Pancreas (tissue), 10 donors: ENCODE results near the gene NRP1. TPM values are rescaled to one million over a fixed set of nuclear protein-coding genes. Genes with fewer than 3 reads are reported as not detected.

ENCODE experiments used
- ATAC-seq, 4 donors: fragments of 200-7000 bp; cut with Tn5 transposase; one replicate each; pipeline versions ENCODE4 v1.8.0 to v1.9.1; 2020; ENCODE audit warnings: mild to moderate bottlenecking in 4 of 4, moderate library complexity in 4 of 4
- DNase-seq, 6 donors: peaks; one replicate each; pipeline ENCODE4 v3.0.0-alpha.2; 2020
- FAIRE-seq: peaks from 2 replicates; lab custom pipeline; 2012; peaks lifted over from hg19 to GRCh38; lab: Jason Lieb, UNC
- H3K27ac ChIP-seq, 4 donors: fragments of 200-600 bp; sonication (generic); 1 replicate in 3 of 4; 2 replicates in 1 of 4; pipeline versions ENCODE4 v1.5.0 to v1.8.0; 2020
- H3K27me3 ChIP-seq, 4 donors: fragments of 200-600 bp; one replicate each; pipeline ENCODE4 v1.8.0; 2021
- H3K36me3 ChIP-seq, 3 donors: fragments of 200-600 bp; sonication (generic) in 1 of 3; one replicate each; pipeline versions ENCODE4 v1.5.0 to v1.8.0; 2020 to 2021
- H3K4me1 ChIP-seq, 3 donors: fragments of 200-600 bp; one replicate each; pipeline ENCODE4 v1.8.0; 2021
- H3K4me3 ChIP-seq, 4 donors: fragments of 200-600 bp; sonication (generic) in 2 of 4; one replicate each; pipeline versions ENCODE4 v1.5.0 to v1.8.0; 2020 to 2021
- H3K9me3 ChIP-seq, 4 donors: fragments of 200-600 bp; one replicate each; pipeline ENCODE4 v1.8.0; 2021
- WGBS, 2 donors: extraction: QIAGEN DNeasy Blood & Tissue Kit; methylation state at CpG; one replicate each; pipeline ENCODE4 v1.1.7; 2013; 5-methylcytosine and 5-hydroxymethylcytosine counted together
- intact Hi-C, 3 donors: fragments of 100-400 bp; cut with DNase I; formaldehyde crosslinking; loops; one replicate each; pipeline versions ENCODE4 v1.11.1 to v1.14.2; 2022
- polyA plus RNA-seq, 2 donors: library from polyadenylated mRNA; stranded (reverse); fragments of 200-250 nt; gene quantifications; one replicate each; pipeline ENCODE4 v1.2.3, GENCODE V29; 2013
- total RNA-seq, 6 donors: library from RNA; stranded (reverse); fragmentation: NEBNext Ultra II Directional in 4 of 6; extraction: Animal tissue kit (Norgen Biotek cat#: 25700) in 4 of 6; gene quantifications; one replicate each; pipeline versions ENCODE4 v1.2.1 to v1.2.4, GENCODE V29; 2021 to 2023
- TF ChIP-seq, protein P1 (sequence below), 4 donors: fragments of 200-600 bp; sonication (generic) in 3 of 4; IDR thresholded peaks; one replicate each; pipeline versions ENCODE4 v1.5.0 to v1.8.0; 2021; ENCODE audit warnings: antibody characterized with exemption in 4 of 4
- donor health status: healthy with polysubstance abuse.
- donor health status: DM: no; HTN: no; CAD: no; lungs with moderate emphysema.
- donor health status: DM: no; HTN: no; CAD: no.
- donor health status: control.
- donor health status: control.
- donor health status: Bipolar disorder and iron deficiency.
- donor health status: DM: yes; HTN: yes; CAD: no.
- donor health status: DM: no; HTN: no; CAD: no.
- donor health status: DM: no; HTN: no; CAD: no.
- donor health status: DM: yes; HTN: yes; CAD: no.

The NRP1 gene
- total and polyA plus RNA-seq, 8 donors, result 12.0 to 56.4 (median 28.4) TPM

- no peaks in the 10 kb centered on the region for H3K27me3 ChIP-seq
- intact Hi-C loops, result no loop called here
- H3K4me3 ChIP-seq, result no peak overlapping the region
- H3K4me1 ChIP-seq, result peaks cover 23 to 39% (median 27%) of the 10 kb centered on the region in 3 donors
- no peak for ATAC-seq
- no peak for DNase-seq
- WGBS, 2 donors, result 82 to 91% methylated on average over 5 of the region's 5 CpGs
- TF ChIP-seq, protein P1, sequence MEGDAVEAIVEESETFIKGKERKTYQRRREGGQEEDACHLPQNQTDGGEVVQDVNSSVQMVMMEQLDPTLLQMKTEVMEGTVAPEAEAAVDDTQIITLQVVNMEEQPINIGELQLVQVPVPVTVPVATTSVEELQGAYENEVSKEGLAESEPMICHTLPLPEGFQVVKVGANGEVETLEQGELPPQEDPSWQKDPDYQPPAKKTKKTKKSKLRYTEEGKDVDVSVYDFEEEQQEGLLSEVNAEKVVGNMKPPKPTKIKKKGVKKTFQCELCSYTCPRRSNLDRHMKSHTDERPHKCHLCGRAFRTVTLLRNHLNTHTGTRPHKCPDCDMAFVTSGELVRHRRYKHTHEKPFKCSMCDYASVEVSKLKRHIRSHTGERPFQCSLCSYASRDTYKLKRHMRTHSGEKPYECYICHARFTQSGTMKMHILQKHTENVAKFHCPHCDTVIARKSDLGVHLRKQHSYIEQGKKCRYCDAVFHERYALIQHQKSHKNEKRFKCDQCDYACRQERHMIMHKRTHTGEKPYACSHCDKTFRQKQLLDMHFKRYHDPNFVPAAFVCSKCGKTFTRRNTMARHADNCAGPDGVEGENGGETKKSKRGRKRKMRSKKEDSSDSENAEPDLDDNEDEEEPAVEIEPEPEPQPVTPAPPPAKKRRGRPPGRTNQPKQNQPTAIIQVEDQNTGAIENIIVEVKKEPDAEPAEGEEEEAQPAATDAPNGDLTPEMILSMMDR (IDR thresholded peaks at IDR 0.05), result no peak
- no peaks in the 10 kb centered on the region for H3K9me3 ChIP-seq
- no peak overlapping the region for H3K27ac ChIP-seq
- H3K36me3 ChIP-seq, result peaks cover 0 to 6% (median 0%) of the 10 kb centered on the region in 3 donors
- FAIRE-seq, result no peak
These were observed 134.7 kb downstream of the NRP1 start for GRCh38 chr10:33199731-33200232.

DNA sequence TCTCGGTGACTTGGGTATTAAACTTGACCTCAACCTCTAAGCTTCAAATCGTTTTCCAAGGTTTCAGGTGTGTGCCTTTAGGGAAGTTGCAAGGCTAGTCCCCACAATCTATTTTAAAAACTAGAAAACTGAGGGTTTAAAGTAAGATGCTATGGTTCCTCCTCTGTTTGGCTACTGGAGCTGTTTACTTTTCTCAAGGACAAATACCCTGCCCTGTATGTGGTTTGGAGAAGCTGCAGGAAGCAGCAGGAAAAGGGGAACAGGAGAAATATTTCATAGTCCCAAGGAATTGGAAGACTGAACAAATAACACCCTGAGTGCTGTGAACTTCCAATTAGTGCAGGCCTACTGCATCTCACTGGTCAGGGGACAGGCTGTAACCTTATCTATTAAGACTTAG lies 135.9 kb downstream of the NRP1 start:
- TF ChIP-seq, protein P1 (IDR thresholded peaks at IDR 0.05), result no peak
- H3K4me3 ChIP-seq, result no peak overlapping the region
- H3K27me3 ChIP-seq, result no peaks in the 10 kb centered on the region
- H3K36me3 ChIP-seq, result peaks cover 0 to 6% (median 0%) of the 10 kb centered on the region in 3 donors
- DNase-seq (no peak), ATAC-seq (no peak), FAIRE-seq (no peak)
- intact Hi-C loops, result no loop called here
- WGBS, 2 donors, result 49 to 53% methylated on average over 2 of the region's 2 CpGs
- H3K27ac ChIP-seq, result peak overlapping the region in 1 of 4 donors; percentile 48
- H3K4me1 ChIP-seq, result peaks cover 20 to 42% (median 31%) of the 10 kb centered on the region in 3 donors
- no peaks in the 10 kb centered on the region for H3K9me3 ChIP-seq

DNA sequence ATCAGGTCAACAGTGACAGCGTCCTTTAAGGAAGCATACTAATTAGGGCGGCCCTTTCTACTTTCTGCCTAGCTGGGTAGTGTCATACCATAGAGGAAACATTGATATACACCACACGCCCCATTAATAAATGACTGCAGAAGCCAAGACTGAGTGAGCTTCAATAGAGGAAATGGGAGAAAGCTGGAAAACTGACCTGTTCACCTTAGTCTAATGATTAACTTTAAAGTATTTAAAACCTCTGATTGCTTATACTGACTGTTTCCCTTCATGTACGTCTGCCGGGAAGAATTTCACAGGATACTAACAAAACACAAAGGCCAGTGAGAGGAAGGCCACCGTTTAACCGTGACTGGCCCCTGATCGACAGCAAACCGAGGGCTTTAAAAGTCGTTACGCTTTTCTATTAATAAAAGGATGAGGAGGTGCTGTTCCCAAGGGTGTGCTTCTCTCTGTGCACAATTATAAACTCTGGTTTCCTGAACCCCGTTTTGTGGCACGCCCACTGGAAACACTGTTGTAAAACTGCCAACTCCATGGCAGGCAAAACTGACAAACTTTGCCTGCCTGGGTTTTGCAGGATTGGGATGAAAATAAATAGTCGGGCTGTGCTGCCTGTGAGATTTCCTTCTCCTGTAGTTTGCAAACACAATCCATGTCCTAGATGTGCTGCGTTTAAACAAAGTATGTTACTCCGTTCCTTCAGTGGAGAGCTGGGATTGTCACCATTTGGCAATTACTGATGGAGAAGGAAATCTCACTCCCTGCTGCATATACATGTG lies 137.6 kb downstream of the NRP1 start:
- TF ChIP-seq, protein P1 (IDR thresholded peaks at IDR 0.05), result no peak
- ATAC-seq (peak; percentile 78 to 84 (median 82)), DNase-seq (peak in 2 of 6 donors; percentile 29 to 43), FAIRE-seq (no peak)
- Histone ChIP-seq H3K4me3 (peak overlapping the region in 2 of 4 donors; percentile 20 to 22), H3K27ac (peak overlapping the region in 3 of 4 donors; percentile 28 to 71 (median 58)), H3K36me3 (peaks cover 0 to 3% (median 0%) of the 10 kb centered on the region in 3 donors), H3K4me1 (peaks cover 20 to 44% (median 32%) of the 10 kb centered on the region in 3 donors), H3K27me3 (no peaks in the 10 kb centered on the region), H3K9me3 (no peaks in the 10 kb centered on the region)
- WGBS, 2 donors, result 3 to 5% methylated on average over 16 of the region's 16 CpGs
- intact Hi-C loops, result no loop called here

DNA sequence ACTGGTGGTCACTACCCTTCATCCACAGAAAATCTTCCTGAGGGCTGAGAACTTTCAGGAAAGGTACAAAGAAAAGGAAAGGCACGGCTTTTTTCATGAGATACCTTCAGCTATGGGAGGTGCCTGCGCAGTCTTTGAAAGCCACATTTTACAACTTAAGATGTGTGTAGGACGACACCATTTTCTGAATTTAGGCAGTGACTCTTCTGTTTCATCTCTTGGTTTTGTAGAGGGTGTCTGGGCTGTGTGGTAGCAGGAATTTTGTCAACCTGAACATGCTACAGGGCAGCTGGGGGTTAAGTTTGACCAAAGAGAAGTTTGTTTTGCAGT lies 138.1 kb downstream of the NRP1 start:
- WGBS, 2 donors, result 62 to 76% methylated on average over 3 of the region's 3 CpGs
- DNase-seq, result no peak
- TF ChIP-seq, protein P1 (IDR thresholded peaks at IDR 0.05), result no peak
- H3K36me3 ChIP-seq, result peaks cover 0 to 4% (median 0%) of the 10 kb centered on the region in 3 donors
- ATAC-seq, result peak in 1 of 4 donors; percentile 2
- no peaks in the 10 kb centered on the region for H3K27me3 ChIP-seq
- H3K9me3 ChIP-seq, result no peaks in the 10 kb centered on the region
- H3K4me3 ChIP-seq, result no peak overlapping the region
- FAIRE-seq, result no peak
- intact Hi-C loops, result no loop called here
- H3K27ac ChIP-seq, result peak overlapping the region in 3 of 4 donors; percentile 28 to 71 (median 58)
- peaks cover 20 to 44% (median 32%) of the 10 kb centered on the region in 3 donors for H3K4me1 ChIP-seq
